CD4-positive, alpha-beta T cell treated with Interleukin-12 subunit alpha and Interleukin-12 subunit beta, for 1 hour (primary cell): ENCODE measurements around the gene RGPD4.
"Not testable (repeated sequence)": the region's sequence is repeated elsewhere in the genome, so short reads cannot be mapped to it uniquely, and the experiment has no call there.

Experiments
- DNase-seq: peaks from one replicate; pipeline ENCODE4 v3.0.0-alpha.2; 2020

RGPD4 gene

GRCh38 chr2:107826749-107827148 lies at the start of gene RGPD4:
TSS of gene RGPD4 (plus strand) at chr2:107826892. CDS start at chr2:107827014, 122 bp downstream.
- DNase-seq, result not testable (repeated sequence)

GRCh38 chr2:107777974-107778373 lies 48.7 kb upstream of the RGPD4 start:
- no peak for DNase-seq

- DNase-seq, result no peak
These were observed 40.9 kb upstream of the RGPD4 start for GRCh38 chr2:107785756-107786155.

GRCh38 chr2:107790837-107791236 lies 35.9 kb upstream of the RGPD4 start:
- no peak for DNase-seq

GRCh38 chr2:107801498-107801897 lies 25.2 kb upstream of the RGPD4 start:
- DNase-seq, result no peak

- DNase-seq, result no peak
These were observed 21.8 kb upstream of the RGPD4 start for GRCh38 chr2:107804608-107805498.

- DNase-seq, result no peak
These were observed 19.8 kb upstream of the RGPD4 start for GRCh38 chr2:107806901-107807300.

GRCh38 chr2:107807988-107808387 lies 18.7 kb upstream of the RGPD4 start:
- DNase-seq, result no peak

- no peak for DNase-seq
These were observed 17.7 kb upstream of the RGPD4 start for GRCh38 chr2:107808959-107809358.

- DNase-seq, result no peak
These were observed 16.9 kb upstream of the RGPD4 start for GRCh38 chr2:107809835-107810234.

GRCh38 chr2:107810734-107811133 lies 16.0 kb upstream of the RGPD4 start:
- no peak for DNase-seq

- DNase-seq, result no peak
These were observed 15.3 kb upstream of the RGPD4 start for GRCh38 chr2:107811411-107811810.

GRCh38 chr2:107812006-107812405 lies 14.7 kb upstream of the RGPD4 start:
- DNase-seq, result no peak

- no peak for DNase-seq
These were observed 9.3 kb upstream of the RGPD4 start for GRCh38 chr2:107817378-107817777.

GRCh38 chr2:107822302-107822701 lies 4.4 kb upstream of the RGPD4 start:
- no peak for DNase-seq

- DNase-seq, result no peak
These were observed 2.1 kb upstream of the RGPD4 start for GRCh38 chr2:107824451-107825205.

GRCh38 chr2:107825206-107825563 lies 1.5 kb upstream of the RGPD4 start:
- no peak for DNase-seq

GRCh38 chr2:107829514-107829913 lies 2.8 kb downstream of the RGPD4 start:
- DNase-seq, result not testable (repeated sequence)

- not testable (repeated sequence) for DNase-seq
These were observed 6.5 kb downstream of the RGPD4 start for GRCh38 chr2:107833152-107833551.

- DNase-seq, result not testable (repeated sequence)
These were observed 6.9 kb downstream of the RGPD4 start for GRCh38 chr2:107833618-107834017.

GRCh38 chr2:107916121-107916520 lies 89.4 kb downstream of the RGPD4 start:
- DNase-seq, result not testable (repeated sequence)

- not testable (repeated sequence) for DNase-seq
These were observed 90.1 kb downstream of the RGPD4 start for GRCh38 chr2:107916696-107917370.

- DNase-seq, result no peak
These were observed 100.4 kb downstream of the RGPD4 start for GRCh38 chr2:107927034-107927534.
